Transverse colon (tissue), 3 donors: ENCODE data around the gene B3GALT5.

Experiments
- CTCF ChIP-seq, 5 experiments: fragments of 200-600 bp in 3 of 5; fragments of 450-650 bp in 2 of 5; sonication (generic) in 3 of 5; IDR thresholded peaks; 1 replicate in 2 of 5; 2 replicates in 3 of 5; pipeline ENCODE4 v1.5.1; 2016 to 2017; ENCODE audit warnings: antibody characterized with exemption in 5 of 5, inconsistent platforms in 3 of 5, mild to moderate bottlenecking in 2 of 5, moderate library complexity in 1 of 5
- EP300 ChIP-seq: sonication (generic); formaldehyde crosslinking; IDR thresholded peaks from one replicate; pipeline ENCODE4 v1.6.1; 2017; ENCODE audit warnings: antibody characterized with exemption, low read depth
- POLR2A ChIP-seq: fragments of 450-650 bp; IDR thresholded peaks from one replicate; pipeline ENCODE4 v1.6.1; 2016; ENCODE audit warnings: antibody characterized with exemption, mild to moderate bottlenecking, moderate library complexity

GRCh38 chr21:39681257-39681656 is 68.5 kb downstream of the B3GALT5 start:
- TF ChIP-seq POLR2A = no peak
- no peak for TF ChIP-seq CTCF (IDR thresholded peaks at IDR 0.05)
- no peak for TF ChIP-seq EP300
